HG03460 (cell line): Measurements from ENCODE around the gene ANK3.

Experiments used
- ATAC-seq: cut with Tn5 transposase; IDR thresholded peaks from one replicate; pipeline ENCODE4 v1.9.1; 2021; ENCODE audit not compliant: unreplicated experiment

Gene ANK3

GRCh38 chr10:60389413-60390025, at the start of gene ANK3:
TSS of gene ANK3 (minus strand) at chr10:60389875. CDS start at chr10:60389538, 337 bp downstream.
- ATAC-seq, result no peak

GRCh38 chr10:60434418-60435046, 44.9 kb upstream of the ANK3 start:
- ATAC-seq, result no peak

GRCh38 chr10:60433684-60434083, 44.0 kb upstream of the ANK3 start:
- no peak for ATAC-seq

GRCh38 chr10:60430836-60431597, 41.3 kb upstream of the ANK3 start:
- ATAC-seq, result no peak

GRCh38 chr10:60430017-60430416, 40.3 kb upstream of the ANK3 start:
- no peak for ATAC-seq

GRCh38 chr10:60429084-60429849, 39.6 kb upstream of the ANK3 start:
- ATAC-seq, result no peak

- ATAC-seq, result no peak
Observed at GRCh38 chr10:60428387-60428737, 38.7 kb upstream of the ANK3 start.

- ATAC-seq, result no peak
Observed at GRCh38 chr10:60427709-60428386, 38.2 kb upstream of the ANK3 start.

GRCh38 chr10:60427148-60427547, 37.5 kb upstream of the ANK3 start:
- no peak for ATAC-seq

- no peak for ATAC-seq
Observed at GRCh38 chr10:60426425-60426824, 36.8 kb upstream of the ANK3 start.

GRCh38 chr10:60425392-60426110, 35.9 kb upstream of the ANK3 start:
- ATAC-seq, result no peak

- no peak for ATAC-seq
Observed at GRCh38 chr10:60424971-60425370, 35.3 kb upstream of the ANK3 start.

- ATAC-seq, result no peak
Observed at GRCh38 chr10:60423920-60424319, 34.2 kb upstream of the ANK3 start.

- ATAC-seq, result no peak
Observed at GRCh38 chr10:60422809-60423208, 33.1 kb upstream of the ANK3 start.

- no peak for ATAC-seq
Observed at GRCh38 chr10:60420991-60421894, 31.6 kb upstream of the ANK3 start.

- no peak for ATAC-seq
Observed at GRCh38 chr10:60419249-60419648, 29.6 kb upstream of the ANK3 start.

- no peak for ATAC-seq
Observed at GRCh38 chr10:60417901-60418300, 28.2 kb upstream of the ANK3 start.

GRCh38 chr10:60417024-60417423, 27.3 kb upstream of the ANK3 start:
- ATAC-seq, result no peak

- no peak for ATAC-seq
Observed at GRCh38 chr10:60414877-60415585, 25.4 kb upstream of the ANK3 start.
